HEK293 (cell line): ENCODE data around the gene MYO5B.

Experiments used
- CTCF ChIA-PET: fragments of 350-600 bp; formaldehyde crosslinking; extraction: SDS; loops from one replicate; lab custom pipeline; 2021; ENCODE audit warnings: antibody characterized with exemption; lab: Yijun Ruan, JAX
- POLR2A ChIA-PET: fragments of 300-600 bp; formaldehyde crosslinking; extraction: SDS; loops from one replicate; lab custom pipeline; 2020; ENCODE audit warnings: antibody characterized with exemption, inconsistent platforms; lab: Yijun Ruan, JAX
- H3K27ac ChIP-seq: fragments of 200-500 bp; sonication (Bioruptor generic); 2 replicates; pipeline ENCODE4 v1.5.1; 2014; ENCODE audit warnings: low read depth, low read length, control low read depth, inconsistent platforms; ENCODE audit errors: extremely low read depth
- H3K36me3 ChIP-seq, 2 experiments: fragments of 200-500 bp in 1 of 2; sonication (Bioruptor generic) in 1 of 2; 1 replicate in 1 of 2; 2 replicates in 1 of 2; pipeline ENCODE4 v1.5.1; 2014 to 2017; ENCODE audit warnings: inconsistent platforms in 2 of 2, low read length in 2 of 2; ENCODE audit not compliant: control insufficient read depth in 2 of 2, insufficient read depth in 1 of 2
- H3K4me1 ChIP-seq: fragments of 200-500 bp; sonication (Bioruptor generic); 2 replicates; pipeline ENCODE4 v1.5.1; 2014; ENCODE audit warnings: mild to moderate bottlenecking, low read length, inconsistent platforms; ENCODE audit not compliant: control insufficient read depth, insufficient read depth
- H3K4me3 ChIP-seq: 2 replicates; pipeline ENCODE4 v1.5.1; 2011; ENCODE audit warnings: low read depth, mild to moderate bottlenecking, control low read depth, low read length, moderate library complexity
- H3K9me3 ChIP-seq: fragments of 200-500 bp; sonication (Bioruptor generic); 2 replicates; pipeline ENCODE4 v1.5.1; 2014; ENCODE audit warnings: low read depth, low read length, inconsistent platforms; ENCODE audit not compliant: control insufficient read depth, insufficient read depth
- IKZF3 ChIP-seq: fragments of 450-650 bp; IDR thresholded peaks from 2 replicates; pipeline ENCODE4 v1.5.0; 2018; ENCODE audit warnings: missing biosample characterization, mild to moderate bottlenecking, missing genetic modification characterization, moderate library complexity
- ZFP69B ChIP-seq: fragments of 450-650 bp; formaldehyde crosslinking; IDR thresholded peaks from 2 replicates; pipeline ENCODE4 v1.5.1; 2016; ENCODE audit warnings: missing biosample characterization, missing genetic modification characterization
- ZNF174 ChIP-seq: fragments of 450-650 bp; formaldehyde crosslinking; IDR thresholded peaks from 2 replicates; pipeline ENCODE4 v1.5.0; 2017; ENCODE audit warnings: missing biosample characterization, mild to moderate bottlenecking, missing genetic modification characterization
- ZNF184 ChIP-seq: fragments of 450-650 bp; IDR thresholded peaks from 2 replicates; pipeline ENCODE4 v1.5.1; 2018; ENCODE audit warnings: missing biosample characterization, mild to moderate bottlenecking, missing genetic modification characterization
- ZNF555 ChIP-seq: fragments of 450-650 bp; formaldehyde crosslinking; conservative IDR thresholded peaks from 2 replicates; pipeline ENCODE4 v1.5.1; 2017; ENCODE audit warnings: missing biosample characterization, mild to moderate bottlenecking, missing genetic modification characterization, inconsistent platforms
- ZNF623 ChIP-seq: fragments of 450-650 bp; formaldehyde crosslinking; IDR thresholded peaks from 2 replicates; pipeline ENCODE4 v1.5.1; 2016; ENCODE audit warnings: missing biosample characterization, missing genetic modification characterization
- ZNF658 ChIP-seq: fragments of 450-650 bp; formaldehyde crosslinking; IDR thresholded peaks from 2 replicates; pipeline ENCODE4; 2016; ENCODE audit warnings: missing biosample characterization, missing genetic modification characterization
- ZNF664 ChIP-seq: fragments of 450-650 bp; formaldehyde crosslinking; IDR thresholded peaks from 2 replicates; pipeline ENCODE4 v1.5.1; 2016; ENCODE audit warnings: missing biosample characterization, missing genetic modification characterization
- ZNF791 ChIP-seq: fragments of 450-650 bp; formaldehyde crosslinking; IDR thresholded peaks from 2 replicates; pipeline ENCODE4 v1.5.1; 2016; ENCODE audit warnings: missing biosample characterization, missing genetic modification characterization
- ZSCAN30 ChIP-seq: fragments of 450-650 bp; IDR thresholded peaks from 2 replicates; pipeline ENCODE4 v1.5.1; 2018; ENCODE audit warnings: missing biosample characterization, mild to moderate bottlenecking, missing genetic modification characterization, moderate library complexity
- TF ChIP-seq, protein P1 (sequence below): fragments of 450-650 bp; formaldehyde crosslinking; IDR thresholded peaks from 2 replicates; pipeline ENCODE4 v1.5.1; 2016; ENCODE audit warnings: missing biosample characterization, missing genetic modification characterization, borderline replicate concordance
- TF ChIP-seq, protein P2 (sequence below): fragments of 450-650 bp; formaldehyde crosslinking; IDR thresholded peaks from 2 replicates; pipeline ENCODE4 v1.5.1; 2016; ENCODE audit warnings: missing biosample characterization, missing genetic modification characterization, borderline replicate concordance
- TF ChIP-seq, protein P3 (sequence below): fragments of 450-650 bp; formaldehyde crosslinking; IDR thresholded peaks from 2 replicates; pipeline ENCODE4 v1.5.1; 2016; ENCODE audit warnings: missing biosample characterization, missing genetic modification characterization, low read depth

Gene MYO5B

DNA sequence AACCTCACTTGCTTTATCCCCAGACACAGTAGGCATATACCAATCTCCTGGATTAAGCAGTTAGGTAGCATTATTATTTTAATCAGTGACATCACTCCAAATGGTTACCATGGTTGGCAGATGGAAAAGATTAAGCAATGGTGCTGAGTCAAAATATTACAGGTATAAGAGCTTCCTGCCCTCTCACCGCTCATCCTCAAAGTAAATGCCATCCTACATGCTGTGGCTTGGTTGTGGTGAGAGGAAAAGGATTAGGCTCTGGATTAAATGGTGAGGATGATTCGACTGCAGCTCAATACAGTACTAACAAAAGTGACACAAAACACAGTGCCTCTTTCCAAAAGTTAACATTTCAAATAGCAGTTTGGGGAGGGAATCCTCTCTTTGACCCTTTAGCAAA lies 272.7 kb downstream of the MYO5B start:
- ChIA-PET CTCF (interaction anchor here (0.7 kb wide), 1 partner anchor 75 kb away, joined by 3 read pairs; no protein-coding TSS in a partner anchor), POLR2A (no interaction called here)
- Histone ChIP-seq H3K36me3 (no peaks in the 10 kb centered on the region), H3K9me3 (no peaks in the 10 kb centered on the region), H3K4me3 (no peak overlapping the region), H3K27ac (no peak overlapping the region), H3K4me1 (peaks cover 2% of the 10 kb centered on the region; the same call in 1 of the 2 replicates)
- no peak for TF ChIP-seq ZNF184 (tag by site-specific recombination)
- TF ChIP-seq ZFP69B (tag by site-specific recombination): no peak
- TF ChIP-seq ZNF664 (tag by site-specific recombination): no peak
- no peak for TF ChIP-seq ZNF555 (tag by site-specific recombination)
- TF ChIP-seq, protein P1, sequence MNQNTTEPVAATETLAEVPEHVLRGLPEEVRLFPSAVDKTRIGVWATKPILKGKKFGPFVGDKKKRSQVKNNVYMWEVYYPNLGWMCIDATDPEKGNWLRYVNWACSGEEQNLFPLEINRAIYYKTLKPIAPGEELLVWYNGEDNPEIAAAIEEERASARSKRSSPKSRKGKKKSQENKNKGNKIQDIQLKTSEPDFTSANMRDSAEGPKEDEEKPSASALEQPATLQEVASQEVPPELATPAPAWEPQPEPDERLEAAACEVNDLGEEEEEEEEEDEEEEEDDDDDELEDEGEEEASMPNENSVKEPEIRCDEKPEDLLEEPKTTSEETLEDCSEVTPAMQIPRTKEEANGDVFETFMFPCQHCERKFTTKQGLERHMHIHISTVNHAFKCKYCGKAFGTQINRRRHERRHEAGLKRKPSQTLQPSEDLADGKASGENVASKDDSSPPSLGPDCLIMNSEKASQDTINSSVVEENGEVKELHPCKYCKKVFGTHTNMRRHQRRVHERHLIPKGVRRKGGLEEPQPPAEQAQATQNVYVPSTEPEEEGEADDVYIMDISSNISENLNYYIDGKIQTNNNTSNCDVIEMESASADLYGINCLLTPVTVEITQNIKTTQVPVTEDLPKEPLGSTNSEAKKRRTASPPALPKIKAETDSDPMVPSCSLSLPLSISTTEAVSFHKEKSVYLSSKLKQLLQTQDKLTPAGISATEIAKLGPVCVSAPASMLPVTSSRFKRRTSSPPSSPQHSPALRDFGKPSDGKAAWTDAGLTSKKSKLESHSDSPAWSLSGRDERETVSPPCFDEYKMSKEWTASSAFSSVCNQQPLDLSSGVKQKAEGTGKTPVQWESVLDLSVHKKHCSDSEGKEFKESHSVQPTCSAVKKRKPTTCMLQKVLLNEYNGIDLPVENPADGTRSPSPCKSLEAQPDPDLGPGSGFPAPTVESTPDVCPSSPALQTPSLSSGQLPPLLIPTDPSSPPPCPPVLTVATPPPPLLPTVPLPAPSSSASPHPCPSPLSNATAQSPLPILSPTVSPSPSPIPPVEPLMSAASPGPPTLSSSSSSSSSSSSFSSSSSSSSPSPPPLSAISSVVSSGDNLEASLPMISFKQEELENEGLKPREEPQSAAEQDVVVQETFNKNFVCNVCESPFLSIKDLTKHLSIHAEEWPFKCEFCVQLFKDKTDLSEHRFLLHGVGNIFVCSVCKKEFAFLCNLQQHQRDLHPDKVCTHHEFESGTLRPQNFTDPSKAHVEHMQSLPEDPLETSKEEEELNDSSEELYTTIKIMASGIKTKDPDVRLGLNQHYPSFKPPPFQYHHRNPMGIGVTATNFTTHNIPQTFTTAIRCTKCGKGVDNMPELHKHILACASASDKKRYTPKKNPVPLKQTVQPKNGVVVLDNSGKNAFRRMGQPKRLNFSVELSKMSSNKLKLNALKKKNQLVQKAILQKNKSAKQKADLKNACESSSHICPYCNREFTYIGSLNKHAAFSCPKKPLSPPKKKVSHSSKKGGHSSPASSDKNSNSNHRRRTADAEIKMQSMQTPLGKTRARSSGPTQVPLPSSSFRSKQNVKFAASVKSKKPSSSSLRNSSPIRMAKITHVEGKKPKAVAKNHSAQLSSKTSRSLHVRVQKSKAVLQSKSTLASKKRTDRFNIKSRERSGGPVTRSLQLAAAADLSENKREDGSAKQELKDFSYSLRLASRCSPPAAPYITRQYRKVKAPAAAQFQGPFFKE: no peak
- no peak for TF ChIP-seq ZSCAN30 (tag by site-specific recombination)
- no peak for TF ChIP-seq ZNF174
- no peak for TF ChIP-seq ZNF658 (tag by site-specific recombination)

DNA sequence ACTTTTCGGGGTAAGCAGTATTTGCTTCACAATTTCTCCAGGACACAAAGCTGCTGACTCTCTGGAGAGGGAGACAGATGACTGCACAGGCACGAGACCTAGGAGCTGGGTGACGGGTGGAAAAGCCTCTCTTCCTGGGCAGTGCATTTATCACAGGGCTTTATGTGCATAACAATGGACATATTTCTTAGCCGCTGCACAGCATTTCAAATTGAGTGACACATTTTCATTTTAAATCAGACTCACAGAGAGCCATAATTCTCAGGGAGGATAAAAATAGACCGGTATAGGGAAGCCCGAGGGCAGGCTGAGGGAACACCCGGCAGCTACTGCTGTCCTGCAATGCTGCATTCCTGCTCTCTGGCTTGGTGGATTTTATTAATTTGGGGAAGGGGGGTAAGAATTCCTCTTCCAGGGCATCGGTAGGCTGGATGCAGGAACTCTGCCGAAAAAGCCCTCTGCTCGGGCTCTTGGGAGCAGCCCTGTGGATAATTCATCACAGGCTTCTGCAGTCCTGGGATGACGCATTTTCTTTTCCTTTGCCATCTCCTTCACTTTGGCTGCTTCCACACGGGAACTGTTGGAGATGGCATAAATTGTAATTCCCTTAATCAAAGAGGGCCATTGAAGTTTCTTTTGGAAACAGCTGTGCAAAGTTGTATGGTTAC lies 273.5 kb downstream of the MYO5B start:
- Histone ChIP-seq H3K4me3 (no peak overlapping the region), H3K4me1 (peaks cover 2% of the 10 kb centered on the region; the same call in 1 of the 2 replicates), H3K36me3 (no peaks in the 10 kb centered on the region), H3K27ac (no peak overlapping the region)
- CTCF ChIA-PET: interaction anchor here (0.7 kb wide), 1 partner anchor 76 kb away, joined by 3 read pairs; no protein-coding TSS in a partner anchor
- TF ChIP-seq IKZF3 (tag by site-specific recombination) (no peak), ZNF623 (tag by site-specific recombination) (no peak), ZNF791 (no peak)
- TF ChIP-seq, protein P2, sequence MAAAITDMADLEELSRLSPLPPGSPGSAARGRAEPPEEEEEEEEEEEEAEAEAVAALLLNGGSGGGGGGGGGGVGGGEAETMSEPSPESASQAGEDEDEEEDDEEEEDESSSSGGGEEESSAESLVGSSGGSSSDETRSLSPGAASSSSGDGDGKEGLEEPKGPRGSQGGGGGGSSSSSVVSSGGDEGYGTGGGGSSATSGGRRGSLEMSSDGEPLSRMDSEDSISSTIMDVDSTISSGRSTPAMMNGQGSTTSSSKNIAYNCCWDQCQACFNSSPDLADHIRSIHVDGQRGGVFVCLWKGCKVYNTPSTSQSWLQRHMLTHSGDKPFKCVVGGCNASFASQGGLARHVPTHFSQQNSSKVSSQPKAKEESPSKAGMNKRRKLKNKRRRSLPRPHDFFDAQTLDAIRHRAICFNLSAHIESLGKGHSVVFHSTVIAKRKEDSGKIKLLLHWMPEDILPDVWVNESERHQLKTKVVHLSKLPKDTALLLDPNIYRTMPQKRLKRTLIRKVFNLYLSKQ (tag by site-specific recombination): no peak
- TF ChIP-seq, protein P3, sequence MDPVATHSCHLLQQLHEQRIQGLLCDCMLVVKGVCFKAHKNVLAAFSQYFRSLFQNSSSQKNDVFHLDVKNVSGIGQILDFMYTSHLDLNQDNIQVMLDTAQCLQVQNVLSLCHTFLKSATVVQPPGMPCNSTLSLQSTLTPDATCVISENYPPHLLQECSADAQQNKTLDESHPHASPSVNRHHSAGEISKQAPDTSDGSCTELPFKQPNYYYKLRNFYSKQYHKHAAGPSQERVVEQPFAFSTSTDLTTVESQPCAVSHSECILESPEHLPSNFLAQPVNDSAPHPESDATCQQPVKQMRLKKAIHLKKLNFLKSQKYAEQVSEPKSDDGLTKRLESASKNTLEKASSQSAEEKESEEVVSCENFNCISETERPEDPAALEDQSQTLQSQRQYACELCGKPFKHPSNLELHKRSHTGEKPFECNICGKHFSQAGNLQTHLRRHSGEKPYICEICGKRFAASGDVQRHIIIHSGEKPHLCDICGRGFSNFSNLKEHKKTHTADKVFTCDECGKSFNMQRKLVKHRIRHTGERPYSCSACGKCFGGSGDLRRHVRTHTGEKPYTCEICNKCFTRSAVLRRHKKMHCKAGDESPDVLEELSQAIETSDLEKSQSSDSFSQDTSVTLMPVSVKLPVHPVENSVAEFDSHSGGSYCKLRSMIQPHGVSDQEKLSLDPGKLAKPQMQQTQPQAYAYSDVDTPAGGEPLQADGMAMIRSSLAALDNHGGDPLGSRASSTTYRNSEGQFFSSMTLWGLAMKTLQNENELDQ (tag by site-specific recombination): no peak
- TF ChIP-seq, all 188 proteins: peak for 0
- no peaks in the 10 kb centered on the region for H3K9me3 ChIP-seq
- POLR2A ChIA-PET: interaction anchor here (0.7 kb wide), 1 partner anchor 32 kb away, joined by 5 read pairs; no protein-coding TSS in a partner anchor
